ENCODE results near the gene VWA3A. TPM values are rescaled to one million over a fixed set of nuclear protein-coding genes. Genes with fewer than 3 reads are reported as not detected.
A peak's percentile ranks its signal among the peaks of the same experiment; 100 is the strongest.
"Not testable (repeated sequence)": the region's sequence is repeated elsewhere in the genome, so short reads cannot be mapped to it uniquely, and the experiment has no call there.

VWA3A gene
- total RNA-seq, 1 donor from 2014 or later = 4.7 TPM

GRCh38 chr16:22109258-22109898, 17.0 kb downstream of the VWA3A start:
- no peak for DNase-seq (ENCODE audit: extremely low spot score, unreplicated experiment)
- no peak for TF ChIP-seq CTCF (conservative IDR thresholded peaks at IDR 0.05)
- Mint-ChIP-seq H3K9me3 (no peaks in the 10 kb centered on the region), H3K27me3 (peaks cover 45% of the 10 kb centered on the region), H3K4me1 (ENCODE audit: unreplicated experiment) (no peaks in the 10 kb centered on the region), H3K4me3 (no peak overlapping the region), H3K27ac (no peak overlapping the region), H3K36me3 (no peaks in the 10 kb centered on the region)

DNA sequence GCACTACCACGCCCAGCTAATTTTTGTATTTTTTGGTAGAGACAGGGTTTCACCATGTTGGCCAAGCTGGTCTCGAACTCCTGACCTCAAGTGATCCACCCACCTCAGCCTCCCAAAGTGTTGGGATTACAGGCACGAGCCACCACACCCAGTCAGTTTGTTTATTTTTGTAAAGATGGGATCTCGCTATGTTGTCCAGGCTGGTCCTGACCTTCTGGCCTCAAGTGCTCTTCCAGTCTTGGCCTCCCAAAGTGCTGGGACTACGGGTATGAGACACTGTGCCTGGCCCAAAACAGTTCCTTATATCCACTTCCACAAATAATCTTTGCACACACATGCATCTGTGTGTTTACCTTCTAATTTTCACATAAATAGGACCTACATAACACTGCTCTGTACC, 19.3 kb downstream of the VWA3A start:
- not testable (repeated sequence) for H3K27ac Mint-ChIP-seq; DNase-seq (ENCODE audit: extremely low spot score, unreplicated experiment); H3K9me3 Mint-ChIP-seq; H3K4me1 Mint-ChIP-seq (ENCODE audit: unreplicated experiment); H3K36me3 Mint-ChIP-seq; H3K4me3 Mint-ChIP-seq
- peaks cover 42% of the 10 kb centered on the region for H3K27me3 Mint-ChIP-seq

GRCh38 chr16:22116095-22116700, 23.9 kb downstream of the VWA3A start:
- peaks cover 16% of the 10 kb centered on the region for H3K27me3 Mint-ChIP-seq
- no peak for TF ChIP-seq CTCF (conservative IDR thresholded peaks at IDR 0.05)
- DNase-seq (ENCODE audit: extremely low spot score, unreplicated experiment) = no peak
- H3K4me1 Mint-ChIP-seq (ENCODE audit: unreplicated experiment) = peaks cover 5% of the 10 kb centered on the region
- no peaks in the 10 kb centered on the region for H3K9me3 Mint-ChIP-seq
- H3K27ac Mint-ChIP-seq = no peak overlapping the region
- H3K36me3 Mint-ChIP-seq = no peaks in the 10 kb centered on the region
- no peak overlapping the region for H3K4me3 Mint-ChIP-seq

GRCh38 chr16:22117609-22118008, 25.3 kb downstream of the VWA3A start:
- peak overlapping the region; percentile 5 for H3K27ac Mint-ChIP-seq
- no peaks in the 10 kb centered on the region for H3K9me3 Mint-ChIP-seq
- peaks cover 20% of the 10 kb centered on the region for H3K27me3 Mint-ChIP-seq
- no peaks in the 10 kb centered on the region for H3K36me3 Mint-ChIP-seq
- DNase-seq (ENCODE audit: extremely low spot score, unreplicated experiment) = no peak
- TF ChIP-seq CTCF (conservative IDR thresholded peaks at IDR 0.05) = no peak
- no peak overlapping the region for H3K4me3 Mint-ChIP-seq
- peaks cover 5% of the 10 kb centered on the region for H3K4me1 Mint-ChIP-seq (ENCODE audit: unreplicated experiment)

DNA sequence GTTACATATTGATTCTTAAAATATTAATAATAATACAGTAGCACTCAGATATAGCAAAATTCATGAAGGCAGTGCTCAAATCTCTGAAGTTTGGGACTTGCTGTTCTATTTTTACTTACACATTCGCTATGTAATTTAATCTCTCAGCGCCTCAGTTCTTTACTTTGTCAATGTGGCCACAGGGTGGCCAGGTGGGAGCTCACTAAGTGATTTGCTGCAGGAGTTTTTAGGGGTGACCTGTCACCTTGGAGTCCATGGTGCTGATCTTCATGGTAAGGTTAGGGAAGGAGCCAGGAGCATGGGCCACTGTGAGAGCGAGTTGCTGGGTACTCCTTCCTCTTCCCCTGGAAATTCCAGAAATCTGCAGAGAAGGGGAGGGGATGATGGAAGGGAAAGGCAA, 28.1 kb downstream of the VWA3A start:
- Mint-ChIP-seq H3K4me3 (no peak overlapping the region), H3K4me1 (ENCODE audit: unreplicated experiment) (peaks cover 5% of the 10 kb centered on the region), H3K9me3 (no peaks in the 10 kb centered on the region), H3K36me3 (no peaks in the 10 kb centered on the region), H3K27ac (no peak overlapping the region), H3K27me3 (peaks cover 23% of the 10 kb centered on the region)
- DNase-seq (ENCODE audit: extremely low spot score, unreplicated experiment) = no peak
- TF ChIP-seq CTCF (conservative IDR thresholded peaks at IDR 0.05) = no peak

DNA sequence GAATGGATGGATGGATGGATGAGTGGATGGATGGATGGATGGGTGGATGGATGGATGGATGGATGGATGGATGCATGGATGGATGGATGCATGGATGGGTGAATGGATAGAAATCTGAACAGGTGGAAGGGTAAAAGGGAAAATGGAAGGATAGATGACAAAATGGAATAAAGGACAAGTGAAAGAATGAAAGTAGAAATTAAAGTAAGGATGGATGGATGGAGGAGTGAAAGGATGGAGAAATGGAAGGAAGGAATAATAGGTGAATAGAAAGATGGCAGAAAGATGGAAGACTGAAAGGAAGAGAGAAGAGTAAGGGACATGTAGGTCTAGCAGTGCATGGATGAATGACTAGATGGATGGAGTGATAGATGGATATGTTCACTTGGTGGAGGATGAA, 29.9 kb downstream of the VWA3A start:
- no peak for TF ChIP-seq CTCF (conservative IDR thresholded peaks at IDR 0.05)
- H3K27me3 Mint-ChIP-seq = peaks cover 23% of the 10 kb centered on the region

More for the DNA sequence above, 29.9 kb downstream of the VWA3A start:
- H3K9me3 Mint-ChIP-seq = no peaks in the 10 kb centered on the region
- no peak for DNase-seq (ENCODE audit: extremely low spot score, unreplicated experiment)
- H3K4me1 Mint-ChIP-seq (ENCODE audit: unreplicated experiment) = peaks cover 5% of the 10 kb centered on the region
- no peak overlapping the region for H3K27ac Mint-ChIP-seq
- no peak overlapping the region for H3K4me3 Mint-ChIP-seq
- H3K36me3 Mint-ChIP-seq = no peaks in the 10 kb centered on the region
